Femur (tissue), 1 donor: Measurements from ENCODE around the gene AXIN1.
"Not testable (repeated sequence)": the region's sequence is repeated elsewhere in the genome, so short reads cannot be mapped to it uniquely, and the experiment has no call there.

Source experiments
- DNase-seq: peaks from one replicate; pipeline ENCODE4 v3.0.0-alpha.2; 2017

AXIN1 gene

DNA sequence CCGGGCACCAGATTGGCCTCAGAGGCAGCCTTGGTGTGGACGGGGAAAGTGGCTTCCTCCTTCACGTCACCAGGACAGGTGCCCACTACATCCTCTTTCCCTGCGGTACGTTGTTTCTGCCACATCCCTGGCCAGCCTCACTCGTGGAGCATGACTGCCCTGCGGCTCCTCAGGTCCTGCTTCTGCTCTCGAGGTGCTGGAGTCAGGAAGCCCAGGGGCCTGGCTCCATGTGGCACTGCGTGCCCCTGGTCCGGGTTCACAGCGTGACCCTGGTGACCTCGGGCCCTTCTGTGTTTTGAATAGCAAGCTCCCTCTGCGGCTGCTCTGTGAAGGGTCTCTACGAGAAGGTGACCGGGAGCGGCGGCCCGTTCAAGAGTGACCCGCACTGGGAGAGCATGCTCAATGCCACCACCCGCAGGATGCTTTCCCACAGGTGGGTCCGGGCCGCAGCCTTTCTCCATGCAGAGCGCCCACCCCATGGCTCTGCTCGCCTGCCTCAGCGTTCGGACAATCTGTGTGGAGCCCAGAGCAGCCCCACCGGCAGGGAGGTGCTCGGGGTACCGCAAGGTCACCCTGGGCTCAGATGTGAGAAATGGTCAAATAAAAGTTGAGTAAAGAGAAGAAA is 90.3 kb downstream of the AXIN1 start:
- DNase-seq = no peak

- no peak for DNase-seq
These were observed 91.4 kb downstream of the AXIN1 start for GRCh38 chr16:261031-261691.

DNA sequence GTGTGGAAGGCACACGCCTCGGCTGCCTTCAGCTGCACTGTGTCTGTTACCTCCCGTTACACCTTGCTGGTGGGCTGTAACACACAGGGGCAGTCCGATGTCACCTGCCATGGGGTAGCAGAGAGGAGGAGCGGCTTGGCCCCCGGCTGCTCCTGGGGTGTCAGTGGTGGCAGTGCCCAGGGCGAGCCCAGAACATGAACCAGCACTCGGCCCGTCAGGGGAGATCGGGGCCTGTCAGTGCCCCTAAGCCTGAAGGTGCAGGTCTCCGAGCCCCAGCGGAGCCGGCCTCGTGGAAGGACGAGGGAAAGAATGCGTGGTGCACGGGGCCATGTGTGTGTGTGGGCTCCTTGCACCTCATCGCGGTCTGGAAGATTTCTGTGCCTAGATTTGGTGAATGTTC is 92.2 kb downstream of the AXIN1 start:
- DNase-seq = no peak

- no peak for DNase-seq
These were observed 92.7 kb downstream of the AXIN1 start for GRCh38 chr16:259814-260253.

- DNase-seq = no peak
These were observed 93.3 kb downstream of the AXIN1 start for GRCh38 chr16:259226-259625.

DNA sequence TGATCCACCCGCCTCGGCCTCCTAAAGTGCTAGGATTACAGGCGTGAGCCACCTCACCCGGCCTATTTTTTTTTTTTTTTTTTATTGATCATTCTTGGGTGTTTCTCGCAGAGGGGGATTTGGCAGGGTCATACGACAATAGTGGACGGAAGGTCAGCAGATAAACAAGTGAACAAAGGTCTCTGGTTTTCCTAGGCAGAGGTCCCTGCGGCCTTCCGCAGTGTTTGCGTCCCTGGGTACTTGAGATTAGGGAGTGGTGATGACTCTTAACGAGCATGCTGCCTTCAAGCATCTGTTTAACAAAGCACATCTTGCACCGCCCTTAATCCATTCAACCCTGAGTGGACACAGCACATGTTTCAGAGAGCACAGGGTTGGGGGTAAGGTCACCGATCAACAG is 94.4 kb downstream of the AXIN1 start:
- DNase-seq = not testable (repeated sequence)

GRCh38 chr16:255183-255582 is 97.3 kb downstream of the AXIN1 start:
- no peak for DNase-seq

DNA sequence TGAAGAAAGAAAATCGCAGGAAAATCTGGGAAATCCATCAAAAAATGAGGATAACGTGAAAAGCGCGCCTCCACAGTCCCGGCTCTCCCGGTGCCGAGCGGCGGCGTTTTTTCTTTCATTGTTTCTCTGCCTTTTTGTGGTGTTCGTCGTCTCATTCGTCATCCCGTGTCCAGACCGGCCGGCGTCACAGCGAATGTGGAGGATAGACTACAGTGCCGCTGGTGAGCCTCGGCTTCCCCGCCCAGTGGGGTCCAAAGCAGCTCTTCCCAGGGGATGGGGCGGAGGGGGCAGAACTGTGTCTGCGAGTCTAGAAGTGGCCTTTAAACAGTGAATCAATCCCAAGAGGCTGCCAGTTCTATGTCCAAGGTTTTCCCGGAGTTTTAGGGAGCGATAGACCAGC is 98.1 kb downstream of the AXIN1 start:
- DNase-seq = no peak

- DNase-seq = no peak
These were observed 98.7 kb downstream of the AXIN1 start for GRCh38 chr16:253833-254232.

DNA sequence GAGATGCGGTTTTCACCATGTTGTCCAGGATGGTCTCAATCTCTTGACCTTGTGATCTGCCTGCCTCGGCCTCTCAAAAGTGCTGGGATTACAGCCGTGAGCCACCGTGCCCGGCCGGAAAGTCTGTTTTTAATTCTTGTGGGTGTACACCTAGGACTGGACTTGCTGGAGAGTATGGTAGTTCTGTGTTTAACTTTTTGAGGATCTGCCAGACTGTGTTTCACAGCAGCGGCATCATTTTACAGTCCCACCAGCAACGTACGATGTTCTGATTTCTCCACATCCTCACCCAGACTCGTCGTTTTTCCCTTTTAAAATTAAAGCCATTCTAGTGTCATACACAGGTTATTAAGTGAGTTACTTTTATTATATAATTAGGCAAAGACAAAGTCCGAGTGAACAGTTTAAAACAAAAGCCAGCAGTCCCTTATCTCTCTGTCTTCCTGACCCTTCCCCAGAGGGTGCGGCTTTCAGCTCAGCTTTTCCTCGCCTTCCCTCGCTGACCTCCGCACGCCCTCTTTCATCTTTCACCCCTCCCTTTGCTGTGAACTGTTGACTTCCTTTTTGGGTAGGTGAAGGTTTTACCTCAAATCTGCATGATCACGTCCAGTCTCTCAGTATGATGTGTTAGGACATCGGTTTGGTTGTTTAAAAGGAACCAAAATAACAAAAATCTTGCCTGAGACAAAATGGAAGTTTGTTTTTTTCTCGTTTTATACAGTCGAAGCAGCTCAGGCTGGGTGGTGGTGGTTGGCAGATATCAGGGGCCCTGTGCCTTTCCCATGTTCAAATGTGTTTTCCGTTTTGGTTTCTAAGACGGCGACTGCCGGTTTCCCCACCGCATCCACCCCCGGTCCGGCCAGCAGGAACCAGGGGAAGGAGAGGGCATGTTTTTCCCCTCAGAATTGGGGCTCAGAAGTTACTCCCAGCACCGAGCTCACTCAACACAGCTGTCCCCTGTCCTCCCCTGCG is 99.9 kb downstream of the AXIN1 start:
- DNase-seq = no peak

GRCh38 chr16:249431-249830 is 103.1 kb downstream of the AXIN1 start:
- no peak for DNase-seq

DNA sequence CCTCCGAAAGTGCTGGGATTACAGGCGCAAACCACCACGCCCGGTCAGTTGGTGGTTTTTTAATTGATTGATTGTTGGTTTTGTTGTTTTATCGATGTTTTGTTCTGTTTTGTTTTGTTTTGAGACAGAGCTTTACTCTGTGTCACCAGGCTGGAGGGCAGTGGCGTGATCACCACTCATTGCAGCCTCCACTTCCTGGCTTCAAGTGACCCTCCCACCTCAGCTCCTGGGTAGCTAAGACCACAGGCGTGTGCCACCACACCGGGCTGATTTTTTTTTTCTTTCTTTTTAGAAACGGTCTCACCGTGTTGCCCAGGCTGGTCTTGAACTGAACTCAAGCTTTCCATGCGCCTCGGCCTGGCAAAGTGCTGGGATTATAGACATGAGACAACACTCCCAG is 105.5 kb downstream of the AXIN1 start:
- DNase-seq = no peak

- DNase-seq = no peak
These were observed 107.4 kb downstream of the AXIN1 start for GRCh38 chr16:245105-245504.

GRCh38 chr16:243348-243747 is 109.2 kb downstream of the AXIN1 start:
- no peak for DNase-seq

DNA sequence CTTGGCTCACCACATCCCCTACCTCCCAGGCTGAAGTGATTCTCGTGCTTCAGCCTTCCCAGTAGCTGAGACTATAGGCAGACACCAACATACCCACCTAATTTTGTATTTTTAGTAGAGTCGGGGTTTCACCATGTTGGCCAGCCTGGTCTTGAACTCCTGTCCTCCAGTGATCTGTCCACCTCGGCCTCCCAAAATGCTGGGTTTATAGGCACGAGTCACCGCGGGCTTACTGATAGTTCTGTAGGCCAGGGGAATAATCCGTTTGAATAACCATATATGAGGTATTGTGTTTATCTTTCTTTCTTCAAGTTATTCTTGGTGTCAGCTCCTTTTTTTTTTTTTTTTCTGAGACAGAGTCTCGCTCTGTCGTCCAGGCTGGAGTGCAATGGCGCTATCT is 110.2 kb downstream of the AXIN1 start:
- DNase-seq = no peak

GRCh38 chr16:240559-240958 is 112.0 kb downstream of the AXIN1 start:
- DNase-seq = no peak

DNA sequence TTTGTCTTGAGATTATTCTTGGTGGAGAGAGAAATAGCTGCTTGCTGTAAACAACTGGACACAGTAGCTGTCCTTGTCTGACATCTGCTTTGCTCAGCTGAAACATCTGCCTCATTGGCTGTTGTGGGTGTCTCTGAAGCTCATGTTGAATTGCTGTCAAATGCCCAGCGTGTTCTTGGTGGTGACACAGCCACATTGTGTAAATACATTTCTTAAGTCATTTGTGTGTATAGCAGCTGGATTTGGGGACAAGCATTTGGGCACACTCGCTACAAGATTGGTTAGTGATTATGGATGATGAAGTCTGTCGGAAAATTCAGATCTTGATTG is 112.6 kb downstream of the AXIN1 start:
- no peak for DNase-seq
